Tibial nerve (tissue), 3 donors: Measurements from ENCODE around the gene CACNA1A.

Source experiments
- CTCF ChIP-seq, 5 experiments: fragments of 200-600 bp in 3 of 5; fragments of 450-650 bp in 2 of 5; sonication (generic) in 3 of 5; IDR thresholded peaks; one replicate each; pipeline ENCODE4 v1.5.1; 2016 to 2019; ENCODE audit warnings: antibody characterized with exemption in 5 of 5, mild to moderate bottlenecking in 3 of 5, moderate library complexity in 2 of 5
- POLR2A ChIP-seq, 2 donors: fragments of 450-650 bp; IDR thresholded peaks; one replicate each; pipeline ENCODE4 v1.6.1; 2017; ENCODE audit warnings: antibody characterized with exemption in 2 of 2, mild to moderate bottlenecking in 2 of 2, moderate library complexity in 2 of 2

DNA sequence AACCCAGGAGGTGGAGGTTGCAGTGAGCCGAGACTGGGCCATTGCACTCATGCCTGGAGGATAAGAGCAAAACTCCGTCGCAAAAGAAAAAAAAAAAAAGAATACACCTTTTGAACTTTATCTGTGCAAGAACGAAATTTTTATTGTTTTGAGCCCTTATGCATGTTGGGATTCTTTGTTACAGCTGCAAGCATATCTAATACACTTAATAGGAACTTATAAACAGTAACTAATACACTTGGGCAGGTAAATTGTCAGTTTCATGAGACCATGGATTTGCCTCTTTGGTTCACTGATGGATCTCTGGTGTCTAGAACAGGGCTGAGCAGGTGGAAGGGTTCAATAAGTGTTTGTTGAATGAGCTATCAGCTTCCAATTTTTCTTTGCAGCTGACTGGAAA, 108.1 kb downstream of the CACNA1A start:
- no peak for TF ChIP-seq CTCF (IDR thresholded peaks at IDR 0.05)
- no peak for TF ChIP-seq POLR2A (IDR thresholded peaks at IDR 0.05)
